ENCODE data around the gene WDR53.
A peak's percentile ranks its signal among the peaks of the same experiment; 100 is the strongest.
"Not testable (repeated sequence)": the region's sequence is repeated elsewhere in the genome, so short reads cannot be mapped to it uniquely, and the experiment has no call there.

WDR53 gene

DNA sequence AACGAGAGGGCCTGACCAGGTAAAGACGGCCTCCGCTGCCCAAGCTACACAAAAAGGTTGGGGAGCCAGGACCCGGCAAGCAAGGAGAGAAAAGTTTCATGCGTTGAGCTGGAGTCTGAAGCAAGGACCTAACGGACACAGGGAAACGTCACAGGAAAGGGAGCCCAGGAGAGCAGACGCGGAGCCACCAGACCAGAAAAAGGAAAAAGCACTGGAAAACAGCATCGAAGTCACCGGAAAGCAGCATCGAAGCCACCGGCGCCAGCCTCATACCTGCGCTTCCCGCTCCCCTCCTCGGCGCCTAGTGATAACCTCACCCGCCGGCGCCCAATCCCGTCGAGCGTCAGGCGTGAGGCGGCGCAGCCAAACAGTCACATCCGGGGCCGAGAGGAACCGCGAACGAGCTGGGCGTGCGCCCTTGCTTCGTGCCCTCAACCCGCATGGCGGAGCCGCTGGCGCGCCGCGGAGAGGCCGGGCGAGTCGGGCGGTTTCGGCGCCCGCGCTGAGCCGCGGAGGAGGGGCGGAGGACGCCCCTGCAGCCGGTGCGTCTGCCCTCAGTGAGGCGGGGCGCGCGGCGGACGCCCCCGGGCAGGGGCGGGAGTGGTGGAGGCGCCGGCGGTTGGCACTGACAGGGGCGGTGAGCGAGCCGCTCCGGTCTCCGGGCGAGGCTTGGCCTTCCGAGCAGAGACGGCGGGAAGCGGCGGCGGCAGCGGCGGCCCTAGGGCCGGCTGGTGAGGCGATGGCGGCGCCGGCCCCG, at the start of gene WDR53, which contains the start of gene FBXO45:
Gene WDR53, minus strand, starts transcription at position 309 of the 757 bp plus-strand sequence. CDS start 7,079 bp downstream, outside the sequence.
Gene FBXO45, plus strand, starts transcription at position 415 of the 757 bp plus-strand sequence. Its CDS starts 325 bp downstream, at position 740.
- peak; percentile 85 to 91 (median 89) for DNase-seq (ENCODE audit: low read depth in 2 of 3, low spot score in 2 of 3)

DNA sequence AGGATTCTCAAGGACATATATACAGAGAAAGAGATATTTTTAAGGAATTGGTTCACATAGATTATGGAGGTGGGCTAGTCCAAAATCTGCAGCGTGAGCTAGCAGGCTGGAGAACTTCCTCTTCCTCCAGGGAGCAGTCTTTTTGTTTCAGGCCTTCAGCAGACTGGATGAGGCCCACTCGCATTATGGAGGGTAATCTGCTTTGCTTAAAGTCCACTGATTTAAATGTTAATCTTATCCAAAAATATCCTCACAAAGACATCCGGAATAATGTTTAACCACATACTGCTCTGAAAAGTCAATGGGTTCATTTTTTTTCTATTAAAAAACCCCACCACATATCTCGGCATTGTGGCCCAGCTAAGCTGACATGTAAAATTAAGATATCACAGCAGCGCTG, 48.9 kb upstream of the WDR53 start:
- DNase-seq (ENCODE audit: low read depth in 2 of 3, low spot score in 2 of 3): no peak

DNA sequence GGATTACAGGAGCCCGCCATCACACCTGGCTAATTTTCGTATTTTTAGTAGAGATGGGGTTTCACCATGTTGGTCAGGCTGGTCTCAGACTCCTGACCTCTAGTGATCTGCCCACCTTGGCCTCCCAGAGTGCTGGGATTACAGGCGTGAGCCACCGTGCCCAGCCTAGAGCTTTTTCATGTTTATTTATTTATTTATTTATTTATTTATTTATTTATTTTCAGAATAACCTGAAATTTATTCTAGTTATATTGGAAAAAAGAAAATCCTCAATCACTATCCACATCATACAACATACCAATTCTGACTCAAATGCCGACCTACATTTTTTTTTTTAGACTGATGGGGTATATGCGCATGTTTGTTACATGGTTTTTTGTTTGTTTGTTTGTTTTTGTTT, 46.9 kb upstream of the WDR53 start:
- DNase-seq (ENCODE audit: low read depth in 2 of 3, low spot score in 2 of 3): not testable (repeated sequence)

DNA sequence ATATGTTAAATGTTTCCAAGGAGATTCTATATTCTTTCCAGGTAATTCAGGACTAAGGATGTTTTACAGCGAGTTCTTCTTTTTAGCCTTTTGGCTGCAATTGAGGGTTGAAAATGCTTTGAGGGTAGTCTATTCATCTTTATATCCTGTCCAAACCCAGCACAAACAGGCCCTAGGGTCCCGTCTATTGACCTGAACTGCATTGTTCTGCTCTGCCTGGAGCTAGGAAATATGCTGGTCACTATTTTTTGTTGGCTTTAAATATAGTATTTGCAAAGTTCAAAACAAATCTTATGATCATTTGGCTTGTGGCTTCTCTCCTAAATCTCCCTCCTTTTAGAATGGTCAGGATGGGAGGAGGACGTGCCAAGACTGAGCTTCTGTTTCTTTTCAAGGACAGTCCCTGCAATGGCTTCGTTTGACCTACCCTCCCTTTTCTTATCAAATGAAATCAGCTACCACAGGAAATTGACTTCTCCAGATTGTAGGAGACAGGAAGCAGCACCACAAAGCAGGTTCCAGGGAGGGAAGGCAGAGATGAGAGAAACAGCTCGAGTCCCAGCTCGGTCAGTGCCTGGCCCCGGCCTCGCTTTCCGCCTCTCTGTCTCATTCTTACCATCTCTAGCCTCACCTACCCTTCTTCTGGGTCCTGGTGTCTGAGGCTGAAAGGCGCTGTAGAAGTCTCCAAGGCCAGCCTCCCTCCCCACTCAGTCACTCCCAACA, 43.6 kb upstream of the WDR53 start:
- DNase-seq (ENCODE audit: low read depth in 2 of 3, low spot score in 2 of 3): no peak

DNA sequence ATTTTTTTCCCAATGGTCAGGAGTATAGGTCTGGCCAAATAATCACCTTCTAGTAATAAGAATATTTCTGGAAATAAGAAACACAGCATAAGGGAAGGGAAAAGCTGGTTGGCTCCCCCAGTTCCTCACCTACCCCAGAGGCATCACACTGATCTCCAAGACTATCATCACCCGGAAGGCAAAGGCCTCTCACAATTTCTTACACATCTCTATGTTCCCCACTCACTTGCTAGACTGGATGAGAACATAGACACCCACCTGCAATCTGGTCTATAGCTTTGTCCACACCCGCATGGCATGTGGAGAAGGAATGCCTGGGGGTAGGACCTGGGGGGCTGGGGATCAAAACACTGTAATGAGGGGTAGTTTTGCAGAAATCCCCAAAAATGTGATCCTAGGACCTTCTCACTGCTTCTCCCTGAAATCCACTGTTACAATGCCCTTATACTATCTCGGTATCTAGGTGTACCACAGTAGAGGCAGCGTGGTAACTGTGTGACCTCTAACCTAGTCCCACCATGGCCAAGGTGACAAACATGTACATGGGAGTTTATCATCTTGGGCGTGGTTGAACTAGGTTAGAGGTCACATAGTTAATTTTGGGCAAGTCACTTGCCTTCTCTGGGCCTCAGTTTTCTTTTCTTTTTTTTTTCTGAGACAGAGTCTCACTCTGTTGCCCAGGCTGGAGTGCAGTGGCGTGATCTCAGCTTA, 41.6 kb upstream of the WDR53 start:
- no peak for DNase-seq (ENCODE audit: low read depth in 2 of 3, low spot score in 2 of 3)

DNA sequence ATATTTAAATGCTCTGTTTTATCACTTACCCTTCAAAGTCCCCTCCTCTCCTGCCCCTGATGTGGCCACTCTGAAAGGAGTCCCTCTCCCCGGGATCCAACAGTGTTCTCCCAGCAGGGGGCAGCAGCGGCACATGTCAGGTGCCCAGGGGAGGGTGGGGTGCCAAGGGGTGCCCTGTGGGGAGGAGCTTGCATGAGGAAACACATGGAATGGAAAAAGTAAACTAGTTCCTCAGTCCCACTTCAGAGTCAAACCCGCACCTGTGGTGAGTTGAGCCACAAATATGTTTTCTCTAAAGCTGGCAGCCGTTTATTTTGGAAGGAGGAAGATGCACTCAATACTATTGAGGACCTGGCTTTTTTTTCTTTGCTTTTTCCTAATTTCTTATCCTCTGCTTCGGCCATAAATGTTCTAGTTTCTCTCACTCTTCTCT, 41.0 kb upstream of the WDR53 start:
- DNase-seq (ENCODE audit: low read depth in 2 of 3, low spot score in 2 of 3): peak; percentile 82 to 99 (median 98)

DNA sequence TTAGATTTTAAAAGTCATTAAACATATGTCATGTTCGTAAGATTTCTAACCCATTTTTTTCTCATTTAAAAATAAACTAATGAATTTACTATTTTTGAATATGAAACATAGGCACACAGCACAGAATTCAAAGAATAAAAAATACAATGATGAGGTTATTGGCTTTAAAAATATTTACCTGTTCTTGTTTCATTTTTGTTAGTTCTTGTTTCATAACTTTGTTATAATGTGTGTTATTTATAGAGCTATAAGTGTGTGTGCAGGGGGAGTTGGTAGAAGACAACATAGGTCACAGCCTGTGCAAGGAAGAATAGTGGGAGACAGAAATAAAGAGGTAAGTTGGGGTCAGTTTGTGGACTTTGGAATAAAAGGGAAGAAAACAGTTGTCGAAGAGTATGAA, 40.3 kb upstream of the WDR53 start:
- DNase-seq (ENCODE audit: low read depth in 2 of 3, low spot score in 2 of 3): no peak

DNA sequence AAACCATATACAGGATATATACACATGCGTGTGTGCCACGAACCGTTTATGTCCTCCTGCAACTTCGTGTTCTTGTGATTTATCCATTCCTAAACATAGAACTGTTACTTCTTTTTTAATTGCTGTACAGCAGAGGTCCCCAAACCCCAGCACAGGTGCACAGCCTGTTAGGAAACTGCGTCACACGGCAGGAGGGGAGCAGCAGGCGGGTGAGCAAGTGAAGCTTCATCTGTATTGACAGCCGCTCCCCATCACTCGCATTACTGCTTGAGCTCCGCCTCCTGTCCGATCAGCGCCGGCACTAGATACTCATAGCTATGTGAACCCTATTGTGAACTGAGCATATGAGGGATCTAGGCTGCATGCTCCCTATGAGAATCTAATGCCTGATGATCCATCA, 36.2 kb upstream of the WDR53 start:
- DNase-seq (ENCODE audit: low read depth in 2 of 3, low spot score in 2 of 3): no peak

DNA sequence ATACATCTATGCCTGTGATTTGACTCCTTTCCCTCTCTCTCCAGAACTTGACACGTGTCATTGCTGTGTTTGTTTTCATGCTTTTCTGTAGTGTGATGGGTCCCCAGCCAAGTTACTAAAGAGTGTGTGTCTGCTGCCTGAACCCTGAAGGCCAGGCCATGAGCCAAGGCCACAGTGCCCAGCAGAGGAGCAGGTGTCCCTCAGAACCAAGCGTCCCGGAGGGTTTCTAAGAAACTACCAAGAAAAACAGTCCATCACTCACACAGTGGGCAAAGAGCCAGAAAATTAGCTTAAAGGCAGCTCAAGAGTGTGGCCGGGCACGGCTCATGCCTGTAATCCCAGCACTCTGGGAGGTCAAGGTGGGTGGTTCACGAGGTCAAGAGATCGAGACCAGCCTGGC, 35.3 kb upstream of the WDR53 start:
- no peak for DNase-seq (ENCODE audit: low read depth in 2 of 3, low spot score in 2 of 3)

DNA sequence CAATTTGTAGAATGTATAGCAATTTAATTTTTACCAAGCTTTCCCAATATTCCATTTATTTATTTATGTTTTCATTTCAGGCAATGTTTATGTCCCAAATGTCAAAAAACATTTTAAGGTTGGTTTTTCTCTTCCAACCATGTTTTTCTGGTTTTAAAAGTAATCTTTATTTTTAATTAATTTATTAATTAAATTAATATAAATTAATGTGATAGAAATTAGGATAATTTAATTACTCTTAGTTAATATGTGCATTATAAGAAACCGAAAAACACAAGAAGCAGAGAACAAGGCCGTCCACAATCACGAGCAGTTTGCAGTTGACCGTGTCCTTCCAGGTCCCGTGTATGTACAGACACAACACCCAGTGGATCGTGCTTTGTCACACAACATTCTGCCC, 34.3 kb upstream of the WDR53 start:
- DNase-seq (ENCODE audit: low read depth in 2 of 3, low spot score in 2 of 3): no peak

DNA sequence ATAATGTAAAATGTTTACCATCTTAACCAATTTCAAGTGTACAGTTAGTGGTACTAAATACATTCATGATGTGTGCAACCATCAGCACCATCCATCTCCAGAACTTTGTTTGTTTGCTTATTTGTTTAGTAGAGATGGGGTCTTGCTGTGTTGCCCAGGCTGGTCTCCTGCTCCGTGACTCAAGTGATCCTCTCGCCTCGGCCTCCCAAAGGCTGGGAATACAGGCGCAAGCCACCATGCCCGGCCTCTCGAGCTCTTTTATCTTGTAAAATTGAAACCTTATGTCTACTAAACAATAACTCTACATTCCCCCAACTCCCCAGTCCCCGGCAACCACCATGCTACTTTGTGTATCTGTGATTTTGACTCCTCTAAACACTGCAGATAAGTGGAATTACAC, 32.0 kb upstream of the WDR53 start:
- no peak for DNase-seq (ENCODE audit: low read depth in 2 of 3, low spot score in 2 of 3)

DNA sequence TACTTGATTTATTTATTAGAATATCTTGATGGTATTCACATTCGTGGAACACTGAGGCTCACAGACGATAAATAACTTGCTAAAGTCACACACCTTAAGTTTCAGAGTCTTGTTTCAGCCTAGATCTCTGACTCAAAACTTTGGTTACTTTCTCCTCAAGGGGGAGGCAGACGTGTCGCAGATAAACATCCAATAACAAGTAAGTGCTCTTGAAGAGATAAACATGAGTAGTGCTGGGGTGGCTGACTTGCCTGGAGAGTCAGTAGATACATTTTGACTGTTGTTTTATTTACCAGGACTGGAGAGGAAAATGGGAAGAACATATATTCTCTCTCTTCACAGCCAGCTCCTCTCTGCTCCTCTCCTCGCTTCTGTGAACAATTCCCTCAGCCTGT, 31.4 kb upstream of the WDR53 start:
- no peak for DNase-seq (ENCODE audit: low read depth in 2 of 3, low spot score in 2 of 3)

DNA sequence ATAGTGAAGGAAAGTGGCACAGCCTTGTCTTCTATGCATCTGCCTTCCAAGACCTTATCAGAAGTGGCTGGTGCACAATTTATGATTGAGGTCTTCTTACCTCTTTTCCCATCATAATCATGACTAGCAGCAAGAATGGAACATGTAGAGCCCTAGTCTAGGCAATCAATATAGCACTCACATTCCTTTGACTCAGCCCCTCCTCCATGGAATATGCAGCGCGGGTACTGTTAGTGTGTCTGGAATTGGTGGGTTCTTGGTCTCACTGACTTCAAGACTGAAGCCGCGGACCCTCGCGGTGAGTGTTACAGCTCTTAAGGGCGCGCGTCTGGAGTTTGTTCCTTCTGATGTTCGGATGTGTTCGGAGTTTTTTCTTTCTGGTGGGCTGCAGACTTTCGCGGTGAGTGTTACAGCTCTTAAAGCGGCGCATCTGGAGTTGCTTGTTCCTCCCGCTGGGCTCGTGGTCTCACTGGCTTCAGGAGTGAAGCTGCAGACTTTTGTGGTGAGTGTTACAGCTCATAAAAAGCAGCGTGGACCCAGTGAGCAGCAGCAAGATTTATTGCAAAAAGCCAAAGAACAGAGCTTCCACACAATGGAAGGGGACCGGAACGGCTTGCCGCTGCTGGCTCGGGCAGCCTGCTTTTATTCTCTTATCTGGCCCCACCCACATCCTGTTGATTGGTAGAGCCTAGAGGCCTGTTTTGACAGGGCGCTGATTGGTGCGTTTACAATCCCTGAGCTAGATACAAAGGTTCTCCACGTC, 29.8 kb upstream of the WDR53 start:
- not testable (repeated sequence) for DNase-seq (ENCODE audit: low read depth in 2 of 3, low spot score in 2 of 3)

DNA sequence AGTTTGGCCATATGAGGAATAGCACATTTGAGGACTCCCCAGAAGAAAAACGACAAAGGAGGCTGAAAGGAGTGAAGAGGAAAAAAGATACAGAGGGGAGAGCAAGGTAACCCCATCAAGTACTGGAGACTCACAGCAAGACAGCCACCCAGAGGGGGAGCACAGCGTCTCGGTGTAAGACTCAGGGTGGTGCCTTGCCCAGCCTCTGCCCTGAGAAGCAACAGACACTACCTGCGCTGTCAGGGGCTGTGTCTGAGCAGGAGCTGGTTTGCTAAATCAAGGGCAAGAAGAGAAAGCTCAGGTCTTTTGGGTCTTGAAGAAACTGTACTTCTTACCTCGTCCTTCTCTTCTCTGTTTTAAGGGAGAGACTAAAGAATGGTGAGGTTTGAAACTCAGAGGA, 28.0 kb upstream of the WDR53 start:
- DNase-seq (ENCODE audit: low read depth in 2 of 3, low spot score in 2 of 3): no peak

DNA sequence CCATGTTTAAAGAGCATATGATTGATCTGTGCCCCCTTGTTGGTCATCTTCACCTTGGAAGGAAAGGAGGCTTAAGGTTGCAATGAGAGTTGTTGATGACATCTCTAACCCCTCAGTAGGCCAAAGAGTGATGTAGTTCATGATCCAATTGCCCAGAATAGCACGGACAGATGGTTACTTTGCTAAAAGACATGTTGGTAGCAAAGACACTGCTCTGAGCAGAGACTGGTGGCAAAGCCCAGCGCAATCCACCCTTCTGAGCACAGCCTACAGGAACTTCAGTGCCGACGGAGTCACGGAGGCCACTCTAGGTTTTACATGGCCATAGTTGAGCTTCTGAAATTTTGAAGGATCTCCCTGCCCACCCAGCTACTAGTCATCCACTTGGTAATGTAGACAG, 21.9 kb upstream of the WDR53 start:
- no peak for DNase-seq (ENCODE audit: low read depth in 2 of 3, low spot score in 2 of 3)

DNA sequence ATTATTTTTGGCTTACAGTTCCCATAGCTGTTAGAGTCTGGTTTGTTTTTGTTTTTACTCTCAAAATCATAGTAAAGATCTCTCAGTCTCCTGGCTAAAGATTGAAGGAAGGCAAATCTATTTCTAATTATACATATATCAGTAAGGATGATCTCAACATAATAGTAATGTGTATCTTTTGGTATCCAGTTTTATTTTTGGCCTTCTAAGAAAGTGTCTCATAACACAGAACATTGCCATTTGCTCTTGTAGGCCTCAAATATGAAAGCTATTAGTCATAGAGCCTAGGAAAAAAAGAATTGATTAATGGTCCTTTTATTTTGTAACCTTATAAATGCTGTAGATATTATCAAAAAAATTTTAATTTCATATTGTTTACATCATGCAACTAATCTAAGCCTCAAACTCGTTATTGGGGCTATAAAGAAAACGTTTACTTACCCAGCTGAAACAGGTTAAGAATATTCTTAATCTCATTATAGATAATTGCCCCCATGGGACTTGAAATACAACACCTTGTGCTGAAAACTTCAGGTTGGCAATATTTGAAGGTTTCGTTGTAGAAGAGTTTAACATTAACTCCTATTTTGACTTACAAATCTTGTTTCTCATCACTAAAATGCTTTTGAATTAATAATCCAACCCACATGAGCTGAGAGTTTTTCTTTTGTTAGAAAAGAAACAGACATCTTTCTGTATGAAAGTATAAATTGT, 16.8 kb upstream of the WDR53 start:
- no peak for DNase-seq (ENCODE audit: low read depth in 2 of 3, low spot score in 2 of 3)

DNA sequence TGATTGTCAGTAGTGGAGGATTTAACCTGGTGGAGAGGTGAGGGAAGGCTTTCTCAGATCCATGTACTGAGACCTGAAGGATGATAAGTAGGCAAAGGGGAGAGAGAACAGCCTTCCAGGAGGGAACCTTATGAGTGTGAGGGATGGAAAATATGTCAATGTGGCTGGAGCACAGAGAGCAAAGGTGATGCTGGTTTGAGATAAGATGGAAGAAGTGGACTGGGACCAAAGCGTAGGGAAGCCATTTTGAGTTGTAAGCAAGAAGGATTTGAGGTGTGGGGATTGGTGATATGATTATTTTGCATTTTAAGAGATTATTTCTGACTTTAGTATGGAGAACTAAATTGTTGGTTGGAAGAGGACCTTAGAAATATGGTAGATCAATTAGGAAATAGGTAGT, 4.0 kb upstream of the WDR53 start:
- no peak for DNase-seq (ENCODE audit: low read depth in 2 of 3, low spot score in 2 of 3)

DNA sequence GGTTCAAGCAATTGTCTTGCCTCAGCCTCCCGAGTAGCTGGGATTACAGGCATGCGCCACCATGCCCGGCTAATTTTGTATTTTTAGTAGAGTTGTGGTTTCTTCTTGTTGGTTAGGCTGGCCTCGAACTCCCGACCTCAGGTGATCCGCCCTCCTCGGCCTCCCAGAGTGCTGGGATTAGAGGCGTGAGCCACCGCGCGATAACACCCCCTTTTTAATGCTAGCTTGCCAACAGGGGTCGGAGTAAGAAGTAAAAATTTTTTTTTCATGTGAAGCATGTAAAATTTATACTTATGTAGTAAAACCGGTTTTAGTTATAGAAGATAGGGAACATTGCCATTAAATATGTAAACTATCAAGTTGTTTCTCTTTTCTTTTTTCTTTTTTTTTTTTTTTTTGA, 2.0 kb upstream of the WDR53 start:
- DNase-seq (ENCODE audit: low read depth in 2 of 3, low spot score in 2 of 3): not testable (repeated sequence)

DNA sequence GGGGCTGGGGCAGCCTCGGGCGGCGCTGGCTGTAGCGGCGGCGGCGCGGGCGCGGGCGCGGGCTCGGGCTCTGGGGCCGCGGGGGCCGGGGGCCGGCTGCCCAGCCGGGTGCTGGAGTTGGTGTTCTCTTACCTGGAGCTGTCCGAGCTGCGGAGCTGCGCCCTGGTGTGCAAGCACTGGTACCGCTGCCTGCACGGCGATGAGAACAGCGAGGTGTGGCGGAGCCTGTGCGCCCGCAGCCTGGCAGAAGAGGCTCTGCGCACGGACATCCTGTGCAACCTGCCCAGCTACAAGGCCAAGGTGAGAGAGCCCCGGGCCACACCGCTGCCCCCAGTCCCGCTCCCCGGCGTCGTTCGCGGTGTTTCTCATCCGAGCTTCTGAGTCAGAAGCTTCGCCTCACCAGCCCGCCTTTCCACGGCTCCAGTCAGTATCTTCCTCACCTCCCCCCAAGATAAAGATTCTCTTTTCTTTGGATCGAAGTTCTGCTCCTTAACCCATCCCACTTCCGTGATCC, 706 bp upstream of the WDR53 start:
- DNase-seq (ENCODE audit: low read depth in 2 of 3, low spot score in 2 of 3): peak in 1 of 3 experiments; percentile 24

DNA sequence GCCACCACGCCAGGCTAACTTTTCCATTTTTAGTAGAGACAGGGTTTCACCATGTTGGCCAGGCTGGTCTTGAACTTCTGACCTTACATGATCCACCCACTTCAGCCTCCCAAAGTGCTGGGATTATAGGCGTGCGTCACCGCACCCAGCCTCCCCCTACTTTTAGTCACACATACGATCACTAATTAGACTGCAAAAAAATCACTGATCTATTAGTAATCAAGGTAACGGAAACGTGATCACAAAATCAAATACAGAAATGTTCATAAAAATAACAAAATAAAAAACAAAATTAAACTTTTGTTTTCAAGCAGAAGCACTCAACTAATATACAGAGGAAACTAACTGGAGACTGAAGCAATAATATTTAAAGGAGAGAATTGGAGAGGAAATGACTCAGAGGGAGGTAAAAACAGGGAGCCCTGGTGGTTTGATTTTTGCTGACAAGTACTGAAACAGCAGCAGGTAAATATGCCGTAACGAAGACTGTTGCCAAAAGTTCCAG, 4.6 kb downstream of the WDR53 start:
- DNase-seq (ENCODE audit: low read depth in 2 of 3, low spot score in 2 of 3): no peak

Measured in activated CD8-positive, alpha-beta memory T cell treated with anti-CD3 and anti-CD28 coated beads for 48 hours (primary cell).